Measurements from ENCODE around the gene PDE3B.
"Not testable (repeated sequence)": the region's sequence is repeated elsewhere in the genome, so short reads cannot be mapped to it uniquely, and the experiment has no call there.

The PDE3B gene

GRCh38 chr11:14653090-14653489 lies 9.5 kb downstream of the PDE3B start:
- no peak for TF ChIP-seq CTCF (IDR thresholded peaks at IDR 0.05; ENCODE audit: extremely low read depth, missing control alignments)

GRCh38 chr11:14655435-14655834 lies 11.8 kb downstream of the PDE3B start:
- TF ChIP-seq CTCF (IDR thresholded peaks at IDR 0.05; ENCODE audit: extremely low read depth, missing control alignments) = no peak
- no peak for DNase-seq (ENCODE audit: low spot score)

More at GRCh38 chr11:14653090-14653489, 9.5 kb downstream of the PDE3B start:
- no peak for DNase-seq (ENCODE audit: low spot score)

GRCh38 chr11:14656536-14657457 lies 13.2 kb downstream of the PDE3B start:
- TF ChIP-seq CTCF (IDR thresholded peaks at IDR 0.05; ENCODE audit: extremely low read depth, missing control alignments) = no peak
- DNase-seq (ENCODE audit: low spot score) = no peak

GRCh38 chr11:14657841-14658240 lies 14.2 kb downstream of the PDE3B start:
- DNase-seq (ENCODE audit: low spot score) = no peak
- TF ChIP-seq CTCF (IDR thresholded peaks at IDR 0.05; ENCODE audit: extremely low read depth, missing control alignments) = no peak

GRCh38 chr11:14664926-14665325 lies 21.3 kb downstream of the PDE3B start:
- not testable (repeated sequence) for DNase-seq (ENCODE audit: low spot score)

GRCh38 chr11:14667329-14667728 lies 23.7 kb downstream of the PDE3B start:
- DNase-seq (ENCODE audit: low spot score) = not testable (repeated sequence)

GRCh38 chr11:14668731-14669301 lies 25.2 kb downstream of the PDE3B start:
- no peak for TF ChIP-seq CTCF (IDR thresholded peaks at IDR 0.05; ENCODE audit: extremely low read depth, missing control alignments)
- DNase-seq (ENCODE audit: low spot score) = no peak

- DNase-seq (ENCODE audit: low spot score) = no peak
Observed at GRCh38 chr11:14669499-14669898, 25.9 kb downstream of the PDE3B start.

More at GRCh38 chr11:14669499-14669898, 25.9 kb downstream of the PDE3B start:
- no peak for TF ChIP-seq CTCF (IDR thresholded peaks at IDR 0.05; ENCODE audit: extremely low read depth, missing control alignments)
